GM19463 (cell line): ENCODE results near the gene RABGEF1.
"Not testable (repeated sequence)": the region's sequence is repeated elsewhere in the genome, so short reads cannot be mapped to it uniquely, and the experiment has no call there.

Experiments
- ATAC-seq: cut with Tn5 transposase; IDR thresholded peaks from one replicate; pipeline ENCODE4 v1.9.1; 2021; ENCODE audit warnings: mild to moderate bottlenecking, moderate library complexity; ENCODE audit not compliant: unreplicated experiment

The RABGEF1 gene

DNA sequence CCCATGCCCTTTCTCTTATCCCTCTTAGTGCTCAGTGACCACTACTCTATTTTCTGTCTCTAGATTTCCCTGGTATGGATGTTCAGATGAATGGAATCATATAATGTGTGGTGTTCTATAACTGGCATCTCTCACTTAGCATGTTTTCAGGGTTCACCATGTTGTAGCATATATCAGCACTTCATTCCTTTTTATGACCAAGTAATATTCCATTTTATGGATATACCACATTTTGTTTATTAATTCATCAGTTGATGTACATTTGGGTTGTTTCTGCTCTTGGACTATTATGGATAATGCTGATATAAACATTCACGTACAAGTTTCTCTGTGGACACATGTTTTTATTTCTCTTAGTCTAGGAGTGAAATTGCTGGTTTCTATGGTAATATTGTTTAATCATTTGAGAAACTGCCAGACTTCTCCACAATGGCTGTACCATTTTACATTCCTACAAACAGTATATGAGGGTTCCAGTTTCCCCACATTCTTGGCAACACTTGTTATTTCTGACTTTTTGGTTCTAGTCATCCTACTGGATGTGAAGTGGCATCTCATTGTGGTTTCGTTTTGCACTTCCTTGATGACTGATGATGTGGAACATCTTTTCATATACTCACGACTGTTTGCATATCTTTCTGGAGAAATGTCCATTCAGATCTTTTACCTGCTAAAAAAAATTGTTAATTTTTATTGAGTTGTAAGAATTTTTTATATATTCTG is 23.3 kb downstream of the RABGEF1 start:
- ATAC-seq, result not testable (repeated sequence)

GRCh38 chr7:66764905-66765304 is 24.4 kb downstream of the RABGEF1 start:
- not testable (repeated sequence) for ATAC-seq

GRCh38 chr7:66765322-66766025 is 24.9 kb downstream of the RABGEF1 start:
- not testable (repeated sequence) for ATAC-seq

GRCh38 chr7:66766041-66766440 is 25.5 kb downstream of the RABGEF1 start:
- no peak for ATAC-seq

GRCh38 chr7:66767486-66767885 is 27.0 kb downstream of the RABGEF1 start:
- ATAC-seq, result not testable (repeated sequence)

DNA sequence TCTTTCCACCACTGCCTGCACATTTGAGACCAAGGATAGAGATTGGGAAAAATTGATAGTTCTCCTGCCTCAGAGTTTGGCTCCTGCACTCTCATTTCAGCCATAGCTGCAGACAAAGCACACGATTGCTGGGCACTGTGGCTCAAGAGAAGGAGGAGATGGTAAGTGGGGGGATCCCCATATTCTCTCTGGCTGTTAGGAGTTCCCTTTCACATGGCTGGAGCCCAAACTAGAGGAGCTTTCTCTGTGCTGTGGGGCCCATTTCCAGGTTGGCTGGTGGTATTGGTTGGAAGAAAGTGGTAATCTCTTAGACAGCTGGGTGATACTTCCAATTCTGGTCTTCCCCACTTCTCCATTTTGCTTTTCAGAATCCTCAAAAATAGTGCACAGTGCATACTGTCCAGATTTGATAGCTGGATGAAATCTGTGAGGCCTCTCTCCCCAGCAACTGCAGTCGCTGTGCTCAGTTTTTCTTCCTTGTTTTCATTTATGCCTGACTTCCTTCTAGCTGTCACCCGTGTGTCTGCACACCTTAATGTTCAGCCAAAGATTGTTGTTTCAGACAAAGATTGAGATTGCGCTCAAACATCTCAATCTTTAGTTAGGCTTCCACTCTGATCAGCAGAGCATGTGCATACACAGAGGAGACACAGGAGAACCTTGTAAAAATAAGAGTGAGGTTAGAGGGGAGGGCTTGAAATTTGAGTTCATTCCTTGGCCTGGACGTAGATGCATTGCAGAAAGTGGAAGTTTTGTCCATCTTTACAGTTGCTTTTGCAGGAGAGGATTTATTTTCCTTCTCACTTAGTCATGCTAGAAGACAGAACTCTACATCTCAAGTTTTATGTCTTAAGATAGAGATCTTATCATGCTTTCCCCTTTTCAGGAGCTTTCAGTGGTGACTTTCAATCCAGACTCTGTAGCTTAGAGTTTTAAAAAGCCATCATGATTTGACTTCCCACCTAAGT is 28.6 kb downstream of the RABGEF1 start:
- peak; percentile 61 for ATAC-seq

- ATAC-seq, result no peak
Observed at GRCh38 chr7:66769833-66770512, 29.4 kb downstream of the RABGEF1 start.

- ATAC-seq, result no peak
Observed at GRCh38 chr7:66771795-66772194, 31.3 kb downstream of the RABGEF1 start.

GRCh38 chr7:66773744-66774143 is 33.2 kb downstream of the RABGEF1 start:
- ATAC-seq, result not testable (repeated sequence)

- ATAC-seq, result not testable (repeated sequence)
Observed at GRCh38 chr7:66776383-66776782, 35.9 kb downstream of the RABGEF1 start.

GRCh38 chr7:66776800-66777442 is 36.4 kb downstream of the RABGEF1 start:
- no peak for ATAC-seq

DNA sequence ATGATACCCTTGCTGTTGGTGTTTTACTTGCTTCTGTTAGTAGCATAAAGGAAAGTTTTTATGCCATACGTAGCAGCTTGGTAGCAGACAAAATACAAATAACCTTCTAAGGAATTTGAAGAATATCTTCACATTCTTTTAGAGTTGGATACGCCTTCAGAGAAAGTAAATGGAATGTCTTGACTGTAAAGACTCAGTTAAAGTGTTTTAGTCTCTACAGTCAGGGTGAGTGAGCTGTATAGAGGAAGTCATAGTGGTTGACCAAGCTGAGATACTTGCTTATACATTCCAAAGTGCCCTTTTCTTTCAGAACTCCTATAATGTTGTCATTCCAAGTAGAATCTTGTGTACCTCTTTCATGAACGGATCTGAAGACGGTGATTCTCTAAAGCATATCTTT is 37.7 kb downstream of the RABGEF1 start:
- ATAC-seq, result no peak

GRCh38 chr7:66779669-66780409 is 39.3 kb downstream of the RABGEF1 start:
- no peak for ATAC-seq

- no peak for ATAC-seq
Observed at GRCh38 chr7:66781408-66782090, 41.0 kb downstream of the RABGEF1 start.

DNA sequence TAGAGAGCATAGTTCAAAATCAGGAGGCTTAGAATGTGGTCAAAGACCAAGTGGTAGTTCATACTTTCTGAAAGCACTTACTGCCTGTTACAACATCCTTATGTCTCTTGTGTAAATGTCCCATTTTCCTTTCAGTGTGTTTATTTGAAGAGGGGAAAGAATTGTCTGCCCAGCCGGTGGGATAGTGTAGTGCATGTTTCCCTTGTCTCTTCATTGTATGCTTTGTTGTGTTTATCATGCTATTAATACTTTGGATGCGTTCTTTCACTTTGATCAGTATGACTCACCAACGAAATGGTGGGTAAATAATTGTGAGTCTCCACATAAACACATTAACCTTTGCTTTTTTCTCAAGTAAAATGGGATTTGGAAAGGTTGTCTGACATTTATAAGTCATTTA is 42.3 kb downstream of the RABGEF1 start:
- not testable (repeated sequence) for ATAC-seq

- ATAC-seq, result not testable (repeated sequence)
Observed at GRCh38 chr7:66783887-66784595, 43.5 kb downstream of the RABGEF1 start.

GRCh38 chr7:66790196-66790595 is 49.7 kb downstream of the RABGEF1 start:
- no peak for ATAC-seq

GRCh38 chr7:66790725-66791124 is 50.2 kb downstream of the RABGEF1 start:
- ATAC-seq, result no peak
